DMS114 treated with DMSO at 0.1 percent for 48 hours (cell line): ENCODE data around the gene PTPRH.

Experiments used
- DNase-seq: peaks from one replicate; lab custom pipeline; 2025; ENCODE audit not compliant: unreplicated experiment; lab: John Stamatoyannopoulos, UW

The PTPRH gene, protein sequence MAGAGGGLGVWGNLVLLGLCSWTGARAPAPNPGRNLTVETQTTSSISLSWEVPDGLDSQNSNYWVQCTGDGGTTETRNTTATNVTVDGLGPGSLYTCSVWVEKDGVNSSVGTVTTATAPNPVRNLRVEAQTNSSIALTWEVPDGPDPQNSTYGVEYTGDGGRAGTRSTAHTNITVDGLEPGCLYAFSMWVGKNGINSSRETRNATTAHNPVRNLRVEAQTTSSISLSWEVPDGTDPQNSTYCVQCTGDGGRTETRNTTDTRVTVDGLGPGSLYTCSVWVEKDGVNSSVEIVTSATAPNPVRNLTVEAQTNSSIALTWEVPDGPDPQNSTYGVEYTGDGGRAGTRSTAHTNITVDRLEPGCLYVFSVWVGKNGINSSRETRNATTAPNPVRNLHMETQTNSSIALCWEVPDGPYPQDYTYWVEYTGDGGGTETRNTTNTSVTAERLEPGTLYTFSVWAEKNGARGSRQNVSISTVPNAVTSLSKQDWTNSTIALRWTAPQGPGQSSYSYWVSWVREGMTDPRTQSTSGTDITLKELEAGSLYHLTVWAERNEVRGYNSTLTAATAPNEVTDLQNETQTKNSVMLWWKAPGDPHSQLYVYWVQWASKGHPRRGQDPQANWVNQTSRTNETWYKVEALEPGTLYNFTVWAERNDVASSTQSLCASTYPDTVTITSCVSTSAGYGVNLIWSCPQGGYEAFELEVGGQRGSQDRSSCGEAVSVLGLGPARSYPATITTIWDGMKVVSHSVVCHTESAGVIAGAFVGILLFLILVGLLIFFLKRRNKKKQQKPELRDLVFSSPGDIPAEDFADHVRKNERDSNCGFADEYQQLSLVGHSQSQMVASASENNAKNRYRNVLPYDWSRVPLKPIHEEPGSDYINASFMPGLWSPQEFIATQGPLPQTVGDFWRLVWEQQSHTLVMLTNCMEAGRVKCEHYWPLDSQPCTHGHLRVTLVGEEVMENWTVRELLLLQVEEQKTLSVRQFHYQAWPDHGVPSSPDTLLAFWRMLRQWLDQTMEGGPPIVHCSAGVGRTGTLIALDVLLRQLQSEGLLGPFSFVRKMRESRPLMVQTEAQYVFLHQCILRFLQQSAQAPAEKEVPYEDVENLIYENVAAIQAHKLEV

DNA sequence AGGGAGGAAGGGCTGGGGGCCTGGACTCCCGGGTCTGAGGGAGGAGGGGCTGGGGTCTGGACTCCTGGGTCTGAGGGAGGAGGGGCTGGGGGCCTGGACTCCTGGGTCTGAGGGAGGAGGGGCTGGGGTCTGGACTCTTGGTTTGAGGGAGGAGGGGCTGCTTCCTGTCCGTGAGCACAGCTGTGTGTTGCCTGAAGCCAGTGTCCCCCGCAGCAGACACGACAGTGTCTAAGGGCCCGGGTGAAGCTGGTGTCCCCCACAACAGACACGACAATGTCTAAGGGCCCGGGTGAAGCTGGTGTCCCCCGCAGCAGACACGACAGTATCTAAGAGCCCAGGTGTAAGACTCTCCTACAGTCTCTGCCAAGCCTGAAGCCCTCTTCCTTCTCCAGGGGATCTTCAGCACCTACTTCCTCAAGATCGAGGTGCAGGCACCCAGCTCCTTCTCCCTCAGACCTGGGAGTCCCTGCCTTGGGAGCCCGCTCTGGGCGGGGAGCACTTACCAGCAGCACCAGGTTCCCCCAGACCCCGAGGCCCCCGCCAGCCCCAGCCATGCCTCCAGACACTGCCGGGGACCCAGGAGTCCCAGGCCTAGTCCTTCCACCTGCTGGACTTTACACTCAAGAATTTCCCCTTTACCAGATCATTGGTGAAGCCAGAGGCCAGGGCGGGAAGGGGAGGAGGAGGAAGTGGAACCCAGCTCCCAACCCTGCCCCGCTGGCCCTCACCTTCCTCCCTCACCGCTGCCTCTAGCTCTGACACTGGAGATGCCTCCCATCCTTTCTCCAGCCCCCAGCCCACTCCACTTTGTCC is at the start of gene PTPRH:
TSS of gene PTPRH (minus strand) at position 622 of the 813 bp plus-strand sequence. CDS start at position 554, 68 bp downstream.
- no peak for DNase-seq

DNA sequence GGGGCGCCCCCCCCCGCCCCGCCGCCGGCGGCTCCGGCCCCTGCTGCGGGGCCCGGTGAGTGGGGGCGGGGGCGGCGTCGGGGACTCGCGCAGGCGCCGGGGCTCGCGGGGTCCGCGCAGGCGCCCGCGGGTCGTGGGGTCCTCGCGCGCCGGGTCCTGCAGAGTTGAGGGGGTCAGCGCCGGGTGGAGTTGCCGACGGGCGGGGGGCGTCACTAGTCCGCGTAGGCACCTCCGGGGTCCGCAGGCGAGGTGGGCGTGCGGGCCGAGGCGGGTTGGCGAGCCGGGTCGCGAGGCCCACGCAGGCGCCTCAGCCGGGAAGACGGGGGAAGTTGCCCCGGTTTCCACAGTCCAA is 49.2 kb upstream of the PTPRH start:
- DNase-seq: no peak

DNA sequence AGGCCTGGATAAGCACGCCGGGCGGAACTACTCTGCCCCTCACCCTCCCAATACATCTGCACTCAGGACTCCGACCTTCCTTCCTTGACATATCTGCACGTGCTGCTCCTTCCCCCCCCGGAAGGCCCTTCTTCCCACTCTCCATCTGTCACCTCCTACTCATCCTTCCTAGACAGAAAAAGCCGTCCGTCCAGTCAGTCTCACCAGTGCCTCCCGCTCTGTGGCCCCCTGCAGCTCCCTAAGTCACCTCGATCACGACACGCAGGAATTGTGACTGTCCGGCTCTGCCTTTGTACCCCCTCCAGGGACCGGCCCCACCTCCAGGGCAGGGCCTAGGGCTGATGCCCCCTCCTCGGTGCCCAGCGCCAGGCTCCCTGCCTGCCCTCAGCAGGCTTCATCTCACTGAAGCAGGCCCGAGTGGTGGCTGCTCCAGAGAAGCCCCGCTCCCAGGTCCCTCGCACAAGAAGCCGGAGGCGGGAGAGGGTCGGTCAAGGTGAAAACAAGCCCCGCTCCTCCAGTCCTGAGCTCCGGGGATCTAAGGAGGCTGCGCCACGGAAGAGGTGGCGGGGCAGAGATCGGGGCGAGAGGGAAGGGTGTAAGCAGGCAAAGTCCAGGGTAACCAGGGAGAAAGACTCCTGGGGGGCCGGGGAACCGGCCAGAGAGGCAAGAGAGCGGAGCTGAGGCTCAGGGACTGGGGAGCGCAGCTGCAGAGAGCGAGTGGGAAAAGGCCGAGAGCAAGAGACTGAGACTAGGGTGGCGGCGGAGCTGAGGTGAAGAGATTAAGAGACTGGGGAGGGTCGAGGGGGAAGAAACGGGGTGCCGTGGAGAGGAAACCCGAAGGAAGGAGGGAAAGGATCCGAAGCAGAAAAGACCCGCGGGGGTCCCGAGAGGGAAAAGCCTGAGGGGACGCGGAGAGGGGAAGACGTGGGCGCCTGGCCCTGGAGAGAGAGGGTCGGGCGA is 48.4 kb upstream of the PTPRH start:
- no peak for DNase-seq

DNA sequence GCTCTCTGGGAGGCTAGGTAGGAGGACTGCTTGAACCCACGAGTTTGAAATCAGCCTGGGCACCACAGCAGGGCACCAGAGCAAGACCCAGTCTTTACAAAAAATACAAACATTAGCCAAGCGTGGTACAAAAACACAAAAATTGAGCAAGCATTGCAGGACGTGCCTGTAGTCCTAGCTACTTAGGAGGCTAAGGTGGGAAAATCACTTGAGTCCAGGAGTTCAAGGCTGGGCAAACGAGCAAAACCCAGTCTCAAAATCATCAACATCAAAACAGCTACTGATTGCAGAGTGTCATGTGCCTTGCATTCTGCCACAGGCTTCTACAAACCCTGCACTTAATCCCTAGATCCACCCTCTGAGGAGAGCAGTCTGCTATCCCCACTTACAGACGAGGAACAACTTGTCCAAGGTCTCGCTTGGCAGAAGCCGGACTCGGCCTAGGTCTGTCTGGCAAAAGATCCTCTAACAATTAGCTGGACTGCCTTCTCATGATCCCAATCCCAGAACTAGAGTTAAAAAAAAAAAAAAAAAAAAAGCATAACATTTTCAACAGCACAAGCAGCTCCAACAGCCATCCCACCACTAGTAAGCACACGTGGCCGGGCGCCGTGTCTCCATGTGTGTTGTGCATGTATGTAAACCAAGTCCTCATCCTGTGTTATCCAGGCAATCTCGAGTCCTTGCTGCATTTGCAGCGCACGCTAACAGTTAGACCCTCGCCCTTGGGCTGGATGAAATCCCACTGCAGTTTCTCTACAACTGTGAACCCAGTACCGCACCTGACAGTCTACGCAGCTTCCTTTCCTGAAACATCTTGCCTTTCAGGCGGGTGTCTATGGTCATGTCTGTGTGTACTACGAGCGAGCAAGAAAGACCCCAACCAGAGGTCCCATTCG is 47.5 kb upstream of the PTPRH start:
- no peak for DNase-seq

DNA sequence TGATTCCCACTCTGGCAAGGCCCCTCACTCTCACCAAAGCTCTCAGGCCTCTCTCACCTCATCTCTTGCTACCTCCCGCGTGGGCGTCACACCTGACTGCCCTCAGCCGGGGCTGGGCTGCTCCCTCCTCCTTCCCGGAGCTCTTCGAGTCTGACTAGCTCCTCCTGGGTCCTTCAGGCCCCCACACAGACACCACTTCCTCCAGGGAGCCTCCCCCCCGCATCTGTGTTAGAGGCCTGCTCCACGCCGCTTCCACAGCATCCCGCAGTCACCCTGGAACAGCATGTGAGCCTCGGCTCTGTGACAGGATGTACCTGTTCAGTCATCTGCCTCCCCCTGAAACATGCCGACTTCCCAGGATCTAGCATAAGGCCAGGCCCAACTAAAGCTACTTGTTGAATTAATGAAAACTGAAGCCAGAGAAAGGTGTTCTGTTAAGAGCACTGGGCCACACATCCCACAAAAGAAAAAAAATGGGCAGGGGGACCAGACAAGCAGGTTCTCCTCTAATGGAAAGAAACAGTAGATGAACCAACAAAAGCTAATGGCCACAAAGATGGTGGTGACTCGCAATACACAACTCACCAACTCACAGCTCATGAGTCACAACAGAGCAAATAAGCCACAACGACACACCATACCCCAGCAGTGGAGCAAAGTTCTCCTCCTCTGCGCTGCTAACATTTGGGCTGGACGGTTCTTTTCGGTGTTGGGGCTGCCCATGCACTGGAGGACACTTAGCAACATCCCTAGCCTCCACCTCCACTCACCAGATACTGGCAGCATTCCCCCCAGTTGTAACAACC is 46.5 kb upstream of the PTPRH start:
- no peak for DNase-seq

DNA sequence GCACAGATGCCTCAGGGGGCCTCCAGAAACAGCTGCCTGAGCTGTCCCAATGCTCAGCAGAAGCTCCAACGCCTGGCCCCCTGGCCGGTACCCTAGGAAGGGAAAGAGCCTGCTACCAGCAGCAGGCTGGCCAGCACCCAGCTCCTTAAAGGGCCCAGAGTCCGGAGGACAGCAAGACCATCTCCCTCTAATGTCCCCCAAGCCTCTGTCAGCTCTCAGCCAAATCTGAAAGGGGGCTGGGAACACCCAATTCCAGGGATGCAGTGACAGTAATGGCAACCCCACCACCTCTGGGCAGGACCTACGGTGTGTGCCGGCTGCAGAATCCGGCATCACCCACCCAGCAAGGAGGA is 45.3 kb upstream of the PTPRH start:
- no peak for DNase-seq

DNA sequence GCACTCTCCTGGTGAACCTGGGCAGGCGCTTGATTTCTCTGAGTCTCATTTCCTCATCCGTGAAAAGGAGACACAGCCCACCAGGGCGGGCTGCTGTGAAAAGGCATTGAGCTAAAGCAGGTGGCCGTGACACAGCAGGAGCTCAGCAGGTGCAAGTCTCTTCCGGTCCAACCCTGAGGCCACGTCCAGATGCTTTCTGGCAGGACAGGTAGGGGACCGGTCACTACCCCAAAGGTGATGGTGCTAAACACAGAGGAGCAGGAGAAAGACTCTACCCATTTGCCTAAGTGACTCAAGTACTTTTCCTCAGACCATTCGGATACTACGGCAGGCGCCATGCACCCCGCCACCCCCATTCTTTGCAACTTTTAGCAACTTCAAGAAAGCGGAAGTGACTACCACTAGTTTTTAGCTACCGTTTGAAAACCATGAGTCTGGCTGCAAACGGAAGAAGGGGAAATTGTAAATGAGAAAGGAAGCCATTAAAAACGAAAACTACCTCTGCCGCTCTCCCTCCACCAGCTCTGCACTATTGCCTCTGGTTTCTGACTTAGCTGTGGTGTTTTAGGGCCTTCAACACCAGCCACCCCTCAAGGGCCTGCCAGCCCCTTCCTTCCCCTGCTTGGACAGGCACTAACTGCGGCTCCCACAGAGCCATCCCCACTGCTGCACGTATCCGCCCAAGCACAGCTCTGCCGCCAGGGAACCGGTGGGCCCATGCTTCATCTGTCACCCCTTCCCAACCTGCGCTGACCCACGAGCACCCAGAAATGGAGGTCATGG is 44.7 kb upstream of the PTPRH start:
- DNase-seq: no peak

DNA sequence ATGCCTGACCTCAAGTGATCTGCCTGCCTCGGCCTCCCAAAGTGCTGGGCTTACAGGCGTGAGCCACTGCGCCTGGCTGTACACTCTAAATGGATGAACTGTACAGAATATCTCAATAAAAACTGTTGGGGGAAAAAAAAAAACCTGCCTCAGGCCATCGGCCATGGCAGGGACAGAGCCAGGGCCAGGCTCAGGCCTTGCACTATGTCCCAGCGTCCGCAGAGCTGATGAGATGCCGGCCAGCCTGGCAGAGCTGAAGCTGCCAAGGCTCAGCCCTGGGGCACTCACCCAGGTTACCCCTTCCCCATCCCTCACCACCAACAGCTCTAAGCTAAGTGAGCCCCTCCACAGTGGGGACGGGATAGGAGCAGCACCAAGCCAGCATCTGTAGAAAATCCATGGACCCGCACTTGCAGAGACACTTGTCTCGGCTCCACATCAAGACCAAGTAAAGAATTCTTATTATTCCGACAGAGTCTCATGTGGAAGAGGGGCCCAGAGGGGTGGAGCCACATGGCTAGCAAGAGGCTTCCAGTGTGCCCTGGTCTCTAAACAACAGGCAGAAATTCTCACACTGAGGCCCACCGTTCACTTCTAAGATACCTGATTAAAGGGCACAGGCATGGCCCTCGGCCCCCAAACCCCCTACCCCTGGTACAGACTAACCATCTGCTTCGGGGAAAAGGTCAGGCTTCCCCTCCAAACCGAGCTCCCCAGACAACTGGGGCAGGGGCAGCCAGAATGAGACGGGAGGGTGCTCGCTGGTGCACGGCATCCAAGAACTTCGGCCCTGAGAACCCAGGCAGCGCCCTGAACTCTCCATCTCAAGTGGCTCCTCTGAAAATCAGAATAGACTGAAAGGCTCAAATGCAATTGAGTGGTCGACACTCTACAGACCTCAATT is 43.7 kb upstream of the PTPRH start:
- no peak for DNase-seq

DNA sequence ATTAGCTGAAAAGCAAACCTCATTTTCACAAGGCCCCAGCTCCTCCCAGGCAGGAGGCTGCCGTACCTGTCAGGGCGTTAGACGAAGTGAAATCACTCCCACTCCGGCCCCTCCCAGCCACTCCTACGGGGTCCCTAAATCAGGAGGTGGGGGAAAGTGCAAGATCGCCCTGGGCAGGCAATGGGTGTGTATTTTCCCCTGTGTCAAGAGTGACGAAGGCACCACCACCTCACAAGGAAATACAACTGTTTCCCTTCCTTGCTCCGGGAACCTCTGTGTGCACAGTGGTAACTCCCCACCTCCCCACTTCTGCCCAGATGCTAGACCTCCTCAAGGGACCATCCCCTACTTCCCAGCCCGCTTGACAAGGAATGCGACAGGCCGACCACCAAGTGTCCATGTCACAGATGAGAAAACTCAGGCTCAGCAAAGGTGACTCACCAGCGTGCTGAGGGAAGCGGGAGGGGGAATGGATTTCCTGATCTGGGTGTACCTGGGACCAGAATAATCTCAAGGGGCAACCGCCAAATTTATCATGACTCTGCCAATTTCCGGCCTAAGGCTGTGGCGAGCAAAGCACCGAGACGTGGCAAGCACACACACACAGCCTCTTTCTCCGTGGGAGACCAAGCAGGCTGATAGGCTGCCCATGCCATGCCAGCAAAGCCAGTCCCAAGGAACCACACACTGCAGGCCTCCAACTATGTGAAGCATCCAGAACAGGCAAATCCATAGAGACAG is 42.2 kb upstream of the PTPRH start:
- no peak for DNase-seq

DNA sequence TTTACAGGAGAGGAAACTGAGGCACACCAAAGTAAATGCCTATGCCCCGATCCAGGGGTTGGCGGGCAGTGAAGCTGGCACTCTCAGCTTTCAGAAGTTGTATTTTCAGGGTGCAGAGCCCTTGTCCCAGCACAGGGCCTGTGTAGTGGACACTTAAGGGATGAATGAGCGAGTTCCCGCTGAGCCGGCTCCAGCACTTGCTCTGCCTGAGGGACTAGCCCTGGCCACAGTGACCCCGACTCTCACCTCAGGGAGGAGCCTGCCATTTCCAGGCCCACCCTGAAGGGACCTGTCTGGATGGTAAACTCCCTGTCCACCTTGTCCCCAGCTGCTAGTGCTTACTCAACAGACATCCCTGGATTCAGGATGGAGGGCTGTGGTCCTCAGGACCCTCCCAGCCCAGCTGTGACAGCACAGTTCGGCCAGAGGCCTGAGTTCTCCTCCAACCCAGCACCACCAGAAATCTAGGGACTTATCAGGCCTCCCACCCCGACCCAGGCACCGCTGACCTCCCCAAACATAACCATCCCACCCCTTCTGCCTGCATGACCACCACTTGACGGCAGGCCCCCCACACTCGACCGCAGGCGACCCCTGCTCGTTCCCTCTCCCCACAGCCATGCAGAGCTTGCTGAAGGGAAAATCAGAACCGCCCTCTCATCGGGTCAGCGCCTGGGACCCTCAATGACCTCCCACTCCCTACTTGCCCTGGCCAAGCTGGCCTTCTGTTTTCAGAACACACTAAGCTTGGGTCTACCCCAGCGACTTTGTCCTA is 41.1 kb upstream of the PTPRH start:
- no peak for DNase-seq

DNA sequence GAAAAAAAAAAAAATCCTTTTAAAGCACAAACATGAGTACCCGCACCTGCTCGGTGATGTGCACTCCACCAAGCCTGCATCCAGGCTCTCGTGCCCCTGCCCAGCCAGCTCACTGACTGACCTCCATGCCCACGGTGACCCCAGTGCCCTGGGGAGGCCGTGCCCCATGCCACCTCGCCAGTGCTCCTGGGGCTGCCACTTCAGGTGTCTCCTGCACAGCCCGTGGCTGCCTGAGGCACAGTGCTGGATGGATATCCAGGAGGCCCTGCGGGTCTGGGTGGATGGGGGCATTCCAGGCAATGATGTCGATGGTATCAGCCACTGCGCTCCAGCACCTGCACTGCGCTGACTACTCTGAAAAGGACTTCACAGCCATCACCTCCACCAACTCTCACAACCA is 40.5 kb upstream of the PTPRH start:
- DNase-seq: no peak

DNA sequence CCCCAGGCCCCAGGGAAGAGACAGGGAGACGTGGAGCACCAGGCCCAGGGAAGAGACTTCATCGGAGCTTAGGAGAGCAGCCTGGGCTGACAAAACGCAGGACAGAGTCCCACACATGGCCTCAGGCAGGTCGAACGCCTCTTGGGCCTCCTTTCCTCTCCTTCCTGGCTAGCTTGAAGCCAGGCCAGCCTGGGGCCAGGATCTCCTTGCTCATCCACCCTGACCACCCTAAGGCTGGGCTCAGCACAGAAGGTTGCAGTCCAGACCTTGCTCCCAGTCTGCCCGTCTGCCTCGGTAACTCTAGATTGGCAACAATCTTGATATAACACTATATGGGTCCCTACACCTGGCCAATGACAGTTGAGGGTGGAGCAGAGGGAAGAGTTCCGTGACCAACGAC is 39.4 kb upstream of the PTPRH start:
- no peak for DNase-seq

DNA sequence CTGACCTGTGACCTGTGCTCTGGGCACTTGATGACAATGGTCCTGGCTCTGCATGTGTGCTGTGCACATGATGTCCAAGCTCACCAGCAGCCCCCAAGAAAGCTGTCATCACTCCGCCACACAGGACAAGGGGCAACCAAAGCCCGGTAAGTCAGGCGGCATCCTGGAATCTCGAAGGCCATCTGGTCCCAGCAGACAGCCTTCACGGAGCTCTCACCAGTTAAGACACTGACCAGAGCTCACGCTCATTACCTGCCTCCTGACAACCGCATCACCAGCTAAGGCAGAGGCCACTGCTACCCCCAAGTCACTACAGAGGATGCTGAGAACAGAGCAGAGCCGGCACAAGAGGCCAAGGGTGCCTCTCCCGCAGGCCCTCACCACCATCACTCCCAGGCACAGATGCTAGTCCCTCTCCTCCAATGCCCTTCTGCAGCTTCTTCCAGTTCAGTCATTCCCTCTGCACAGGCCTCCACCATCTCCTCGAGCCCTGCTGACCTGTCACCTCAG is 38.9 kb upstream of the PTPRH start:
- no peak for DNase-seq

DNA sequence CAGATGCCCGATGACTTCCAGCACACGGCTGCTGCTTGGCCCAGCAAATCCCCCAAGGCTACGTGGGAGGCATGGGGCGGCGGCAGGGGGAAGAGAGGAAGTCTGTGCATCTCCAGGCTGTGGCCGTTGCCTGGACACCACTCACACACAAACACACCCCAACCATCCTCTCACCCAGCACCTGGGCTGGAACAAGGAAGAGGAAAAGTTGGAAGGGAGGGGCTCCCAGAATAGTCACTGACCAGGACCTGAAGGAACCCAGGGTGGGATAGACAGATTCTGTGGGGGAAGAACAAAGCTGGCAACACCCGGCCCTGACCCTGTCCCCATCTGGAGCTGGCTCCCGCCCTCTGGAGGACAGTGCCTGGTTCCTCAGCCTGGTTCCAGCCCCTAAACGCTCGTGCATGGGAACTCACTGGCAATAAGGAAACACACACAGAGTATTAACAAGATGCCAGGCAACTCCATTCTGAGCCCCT is 38.4 kb upstream of the PTPRH start:
- DNase-seq: no peak
